ENCODE results near the gene IFT81. TPM values are rescaled to one million over a fixed set of nuclear protein-coding genes. Genes with fewer than 3 reads are reported as not detected.
A peak's percentile ranks its signal among the peaks of the same experiment; 100 is the strongest.

The IFT81 gene
- total RNA-seq, 1 donor from 2014 or later: 33.8 TPM

DNA sequence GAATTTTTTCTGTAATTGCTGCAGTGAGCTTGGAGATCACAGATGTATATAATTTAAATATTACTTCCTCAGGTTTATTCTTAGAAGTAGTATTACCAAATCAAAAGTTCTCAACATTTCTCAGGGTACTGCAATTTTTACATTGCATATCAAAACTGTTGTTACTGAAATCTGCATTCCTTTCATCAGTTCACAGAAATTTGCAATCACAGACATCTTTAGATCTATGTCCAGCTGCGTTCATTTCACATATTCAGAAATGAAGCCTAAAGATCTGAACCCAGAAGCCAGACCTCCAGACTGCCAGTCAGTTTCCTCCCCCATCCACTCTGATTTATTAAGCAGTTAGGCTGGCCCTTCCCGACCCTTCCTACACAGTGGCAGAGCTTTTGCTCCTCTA, 18.2 kb upstream of the IFT81 start:
- Mint-ChIP-seq H3K27me3 (no peaks in the 10 kb centered on the region), H3K4me3 (no peak overlapping the region), H3K9me3 (no peaks in the 10 kb centered on the region), H3K27ac (no peak overlapping the region), H3K36me3 (no peaks in the 10 kb centered on the region), H3K4me1 (ENCODE audit: unreplicated experiment) (peaks cover 43% of the 10 kb centered on the region)
- TF ChIP-seq, protein P1, sequence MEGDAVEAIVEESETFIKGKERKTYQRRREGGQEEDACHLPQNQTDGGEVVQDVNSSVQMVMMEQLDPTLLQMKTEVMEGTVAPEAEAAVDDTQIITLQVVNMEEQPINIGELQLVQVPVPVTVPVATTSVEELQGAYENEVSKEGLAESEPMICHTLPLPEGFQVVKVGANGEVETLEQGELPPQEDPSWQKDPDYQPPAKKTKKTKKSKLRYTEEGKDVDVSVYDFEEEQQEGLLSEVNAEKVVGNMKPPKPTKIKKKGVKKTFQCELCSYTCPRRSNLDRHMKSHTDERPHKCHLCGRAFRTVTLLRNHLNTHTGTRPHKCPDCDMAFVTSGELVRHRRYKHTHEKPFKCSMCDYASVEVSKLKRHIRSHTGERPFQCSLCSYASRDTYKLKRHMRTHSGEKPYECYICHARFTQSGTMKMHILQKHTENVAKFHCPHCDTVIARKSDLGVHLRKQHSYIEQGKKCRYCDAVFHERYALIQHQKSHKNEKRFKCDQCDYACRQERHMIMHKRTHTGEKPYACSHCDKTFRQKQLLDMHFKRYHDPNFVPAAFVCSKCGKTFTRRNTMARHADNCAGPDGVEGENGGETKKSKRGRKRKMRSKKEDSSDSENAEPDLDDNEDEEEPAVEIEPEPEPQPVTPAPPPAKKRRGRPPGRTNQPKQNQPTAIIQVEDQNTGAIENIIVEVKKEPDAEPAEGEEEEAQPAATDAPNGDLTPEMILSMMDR (conservative IDR thresholded peaks at IDR 0.05): no peak
- no peak for DNase-seq (ENCODE audit: extremely low spot score, unreplicated experiment)

DNA sequence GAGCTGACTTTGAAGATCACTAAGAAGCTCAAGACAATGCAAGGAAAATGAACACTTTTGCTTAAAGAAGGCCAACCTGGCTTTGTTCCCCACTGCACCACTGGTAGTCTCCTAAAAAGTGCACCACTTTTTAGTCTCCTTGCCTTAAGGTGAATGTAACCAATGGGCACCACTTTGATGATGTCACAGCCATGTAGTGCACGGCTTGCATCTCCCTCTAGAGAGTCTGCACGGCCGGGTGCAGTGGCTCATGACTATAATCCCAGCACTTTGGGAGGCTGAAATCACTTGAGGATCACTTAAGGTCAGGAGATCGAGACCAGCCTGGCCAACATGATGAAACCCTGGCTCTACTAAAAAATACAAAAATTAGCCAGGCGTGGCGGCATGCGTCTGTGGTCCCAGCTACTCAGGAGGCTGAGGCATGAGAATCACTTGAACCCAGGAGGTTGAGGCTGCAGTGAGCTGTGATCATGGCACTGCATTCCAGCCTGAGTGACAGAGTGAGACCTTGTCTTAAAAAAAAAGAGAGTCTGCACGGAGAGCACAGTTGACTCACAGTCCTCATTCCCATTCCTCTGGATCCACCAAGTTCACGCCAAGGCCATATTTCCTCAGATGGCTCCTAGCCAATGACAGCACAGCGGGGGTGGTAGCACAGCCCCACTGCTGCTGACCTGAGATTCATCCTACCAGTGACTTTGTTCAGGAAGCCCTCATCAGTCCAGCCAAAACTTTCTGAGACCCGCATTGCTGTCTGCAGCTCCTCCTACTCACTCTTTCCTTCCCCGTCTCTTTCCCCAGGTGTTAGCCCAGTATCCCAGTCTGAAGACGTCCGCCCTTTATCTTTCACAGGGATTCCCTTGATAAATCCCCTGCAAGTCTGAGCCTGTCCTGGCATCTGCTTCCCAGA, 16.5 kb upstream of the IFT81 start:
- no peaks in the 10 kb centered on the region for H3K9me3 Mint-ChIP-seq
- H3K27me3 Mint-ChIP-seq: no peaks in the 10 kb centered on the region
- H3K4me3 Mint-ChIP-seq: peak overlapping the region; percentile 10
- TF ChIP-seq, protein P1 (conservative IDR thresholded peaks at IDR 0.05): no peak
- H3K4me1 Mint-ChIP-seq (ENCODE audit: unreplicated experiment): peaks cover 38% of the 10 kb centered on the region
- H3K27ac Mint-ChIP-seq: peak overlapping the region; percentile 26
- no peak for DNase-seq (ENCODE audit: extremely low spot score, unreplicated experiment)
- no peaks in the 10 kb centered on the region for H3K36me3 Mint-ChIP-seq

DNA sequence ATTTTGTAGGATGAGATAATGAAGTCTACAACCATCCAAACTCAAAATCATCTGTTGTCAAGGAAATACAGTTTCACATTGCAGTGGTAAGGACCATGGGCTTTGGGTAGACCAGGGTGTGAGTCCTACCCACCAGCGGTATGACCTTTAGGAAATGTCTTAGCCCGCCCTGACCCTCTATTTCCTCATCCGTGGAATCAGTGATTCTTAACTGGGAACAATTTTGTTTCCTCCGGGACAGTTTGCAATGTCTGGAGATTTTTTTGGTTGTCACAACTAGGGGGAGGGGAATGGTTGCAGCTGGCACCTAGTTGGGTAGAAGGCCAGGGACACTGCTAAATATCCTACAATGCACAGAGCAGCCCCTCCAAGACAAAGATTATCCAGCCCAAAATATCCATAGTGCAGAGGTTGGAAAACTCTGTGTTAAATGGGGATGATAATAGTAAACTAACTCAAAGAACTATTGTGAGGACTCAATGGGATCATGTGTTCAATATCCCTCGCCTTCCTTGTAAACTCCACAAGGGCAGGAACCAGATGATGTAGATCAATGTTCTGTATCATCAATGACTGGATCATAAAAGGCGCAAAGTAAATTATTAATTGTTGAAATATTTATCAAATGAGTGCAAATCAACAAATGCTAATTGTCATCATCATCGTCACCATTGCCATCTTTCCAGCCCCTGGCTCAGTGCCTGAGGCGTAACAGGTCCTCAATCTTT, 15.7 kb upstream of the IFT81 start:
- DNase-seq (ENCODE audit: extremely low spot score, unreplicated experiment): no peak
- TF ChIP-seq, protein P1 (conservative IDR thresholded peaks at IDR 0.05): no peak
- Mint-ChIP-seq H3K36me3 (no peaks in the 10 kb centered on the region), H3K4me1 (ENCODE audit: unreplicated experiment) (peaks cover 37% of the 10 kb centered on the region), H3K9me3 (no peaks in the 10 kb centered on the region), H3K4me3 (peak overlapping the region; percentile 71), H3K27ac (peak overlapping the region; percentile 86), H3K27me3 (no peaks in the 10 kb centered on the region)

DNA sequence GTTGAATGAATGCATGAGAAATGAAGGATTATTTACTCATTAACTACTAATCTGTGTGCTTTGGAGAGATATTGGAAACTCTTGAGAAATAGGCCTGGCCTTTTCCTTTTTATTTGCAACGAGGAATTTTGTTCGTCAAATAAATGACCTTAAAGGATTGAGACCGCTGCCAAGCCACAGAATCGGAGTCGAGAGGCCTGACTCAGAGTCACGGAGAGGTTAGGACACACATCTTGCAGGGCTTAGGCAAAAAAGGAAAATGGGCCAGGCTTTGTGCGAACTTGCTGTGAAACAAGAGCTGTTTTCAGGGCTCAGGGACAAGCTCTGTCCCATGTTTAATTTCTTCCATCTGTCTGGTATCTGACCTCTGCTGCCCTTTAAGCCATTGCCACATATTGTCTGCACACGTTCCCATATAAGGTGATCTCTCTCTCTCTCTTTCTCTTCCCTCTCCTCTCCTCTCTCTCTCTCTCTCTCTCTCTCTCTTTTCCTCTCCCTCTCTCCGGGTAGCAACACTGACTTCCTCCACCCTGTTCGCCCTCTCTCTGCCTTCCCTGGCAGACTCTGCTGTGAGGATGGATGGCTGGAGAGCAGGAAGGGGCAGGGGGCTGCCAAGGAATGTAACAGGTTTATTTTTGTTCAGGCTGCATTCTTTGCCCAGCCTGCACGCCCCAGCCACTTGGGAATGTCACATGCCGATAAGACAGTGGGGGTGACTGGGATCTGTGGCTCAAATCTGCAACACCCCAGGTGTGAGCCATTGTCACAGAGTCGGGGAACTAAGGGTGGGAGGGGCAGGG, 14.9 kb upstream of the IFT81 start:
- Mint-ChIP-seq H3K27ac (peak overlapping the region; percentile 86), H3K36me3 (no peaks in the 10 kb centered on the region), H3K4me3 (peak overlapping the region; percentile 71), H3K27me3 (no peaks in the 10 kb centered on the region), H3K9me3 (no peaks in the 10 kb centered on the region), H3K4me1 (ENCODE audit: unreplicated experiment) (peaks cover 38% of the 10 kb centered on the region)
- TF ChIP-seq, protein P1 (conservative IDR thresholded peaks at IDR 0.05): no peak
- DNase-seq (ENCODE audit: extremely low spot score, unreplicated experiment): no peak

DNA sequence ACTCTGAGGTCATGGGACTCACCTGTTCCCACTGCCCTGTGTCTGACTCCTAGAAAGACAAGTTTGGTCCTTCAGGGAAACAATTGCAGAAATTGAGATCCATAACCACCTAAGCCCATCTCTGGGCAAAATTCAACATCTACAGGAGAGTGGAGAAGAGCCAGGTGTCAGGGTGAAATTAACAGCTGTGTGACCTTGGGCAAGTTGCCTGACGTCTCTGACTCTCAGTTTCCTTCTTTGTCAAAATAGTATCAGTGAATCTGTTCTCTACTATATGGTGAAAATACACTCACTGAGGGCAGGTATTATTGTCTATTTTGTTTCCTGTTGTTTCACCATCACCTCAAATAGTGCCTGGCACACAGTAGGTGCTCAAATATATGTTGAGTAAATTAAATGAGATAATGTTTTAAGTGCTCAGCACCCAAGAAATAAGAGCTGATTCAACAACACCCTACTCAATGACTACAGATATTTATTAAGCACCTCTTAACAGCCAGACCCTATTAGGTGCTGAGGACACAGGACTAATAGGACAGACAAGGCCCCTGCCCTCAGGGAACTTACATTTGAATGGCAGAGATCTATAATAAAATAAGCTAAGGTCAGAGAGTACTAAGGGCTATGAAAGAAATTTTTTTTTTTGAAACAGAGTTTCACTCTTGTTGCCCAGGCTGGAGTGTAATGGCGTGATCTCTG, 14.2 kb upstream of the IFT81 start:
- Mint-ChIP-seq H3K27ac (peak overlapping the region; percentile 86), H3K4me1 (ENCODE audit: unreplicated experiment) (peaks cover 34% of the 10 kb centered on the region), H3K4me3 (no peak overlapping the region), H3K9me3 (no peaks in the 10 kb centered on the region), H3K36me3 (no peaks in the 10 kb centered on the region), H3K27me3 (no peaks in the 10 kb centered on the region)
- TF ChIP-seq, protein P1 (conservative IDR thresholded peaks at IDR 0.05): no peak
- DNase-seq (ENCODE audit: extremely low spot score, unreplicated experiment): no peak

Data from type B pancreatic cell (in vitro differentiated cells).